ENCODE results near the gene RPL22L1.
"Not testable (repeated sequence)": the region's sequence is repeated elsewhere in the genome, so short reads cannot be mapped to it uniquely, and the experiment has no call there.

The RPL22L1 gene

DNA sequence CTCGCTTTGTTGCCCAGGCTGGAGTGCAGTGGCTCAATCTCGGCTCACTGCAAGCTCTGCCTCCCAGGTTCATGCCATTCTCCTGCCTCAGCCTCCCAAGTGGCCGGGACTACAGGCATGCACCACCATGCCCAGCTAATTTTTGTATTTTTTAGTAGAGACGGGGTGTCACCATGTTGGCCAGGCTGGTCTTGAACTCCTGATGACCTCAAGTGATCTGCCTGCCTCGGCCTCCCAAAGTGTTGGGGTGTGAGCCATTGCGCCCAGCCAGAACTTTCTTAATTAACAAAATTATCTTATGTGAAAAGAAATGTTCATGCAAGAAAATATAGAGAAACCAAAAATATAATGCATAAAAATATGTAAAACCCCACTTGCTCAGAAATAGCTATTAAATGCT lies 7.3 kb upstream of the RPL22L1 start:
- DNase-seq: not testable (repeated sequence)

DNA sequence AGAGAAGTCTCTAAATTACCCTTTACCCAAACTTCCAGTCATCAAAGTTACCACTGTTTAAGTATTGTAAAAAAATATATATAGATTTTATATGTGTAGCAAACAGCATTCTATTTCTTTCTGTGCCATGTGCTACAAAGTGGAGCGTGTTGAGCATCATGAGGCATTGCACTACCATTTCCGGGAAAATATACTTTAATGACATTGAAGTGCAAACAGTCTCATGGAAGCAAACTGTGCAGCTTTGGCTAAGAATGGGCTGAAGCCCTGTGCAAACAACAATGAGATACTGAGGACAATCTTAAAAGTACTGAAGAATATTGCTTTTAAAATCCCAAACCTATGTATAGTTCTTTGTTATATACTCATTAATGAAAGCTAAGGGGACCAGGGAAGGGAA lies 6.5 kb upstream of the RPL22L1 start:
- DNase-seq: no peak

DNA sequence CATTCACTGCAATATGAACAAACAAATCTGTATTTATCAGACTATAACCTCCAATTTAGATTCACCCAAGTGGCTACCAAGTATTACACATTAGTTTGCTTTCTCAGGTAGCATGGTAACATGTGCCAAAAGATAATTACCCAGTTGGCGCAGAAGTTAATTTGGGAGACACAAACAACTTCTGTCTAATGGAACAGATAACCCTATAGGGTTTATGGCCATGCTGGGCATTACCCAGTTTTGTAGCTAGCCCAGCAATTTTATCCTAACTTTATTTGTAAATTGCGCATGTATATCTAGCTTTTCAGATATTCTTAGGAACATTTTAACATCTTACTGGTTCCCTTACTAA lies 780 bp downstream of the RPL22L1 start:
- no peak for DNase-seq

DNA sequence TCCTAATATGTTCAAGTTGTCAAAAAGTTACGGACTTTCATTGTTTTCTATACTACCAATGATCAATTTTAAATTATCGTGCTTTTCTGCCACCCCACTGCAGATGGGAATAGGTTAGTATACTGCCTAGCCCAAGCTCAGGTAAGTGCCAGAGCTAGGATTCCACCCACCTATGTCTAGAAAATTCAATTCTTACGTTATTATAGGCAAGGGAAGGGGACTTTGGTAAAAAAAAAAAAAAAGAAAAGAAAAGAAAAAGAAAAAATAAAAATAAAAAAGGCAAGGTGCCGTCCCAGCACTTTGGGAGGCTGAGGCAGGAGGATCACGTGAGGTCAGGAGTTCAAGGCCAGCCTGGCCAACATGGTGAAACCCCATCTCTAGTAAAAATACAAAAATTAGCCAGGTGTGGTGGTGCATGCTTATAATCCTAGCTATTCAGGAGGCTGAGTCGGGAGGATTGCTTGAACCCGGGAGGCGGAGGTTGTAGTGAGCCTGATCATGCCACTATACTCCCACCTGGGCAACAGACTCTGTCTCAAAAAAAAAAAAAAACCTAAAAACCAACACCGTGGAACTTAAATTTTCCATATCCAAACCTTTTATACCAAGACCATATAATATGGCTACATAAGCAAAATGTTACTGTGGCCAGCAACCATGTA lies 1.3 kb downstream of the RPL22L1 start:
- DNase-seq: no peak

DNA sequence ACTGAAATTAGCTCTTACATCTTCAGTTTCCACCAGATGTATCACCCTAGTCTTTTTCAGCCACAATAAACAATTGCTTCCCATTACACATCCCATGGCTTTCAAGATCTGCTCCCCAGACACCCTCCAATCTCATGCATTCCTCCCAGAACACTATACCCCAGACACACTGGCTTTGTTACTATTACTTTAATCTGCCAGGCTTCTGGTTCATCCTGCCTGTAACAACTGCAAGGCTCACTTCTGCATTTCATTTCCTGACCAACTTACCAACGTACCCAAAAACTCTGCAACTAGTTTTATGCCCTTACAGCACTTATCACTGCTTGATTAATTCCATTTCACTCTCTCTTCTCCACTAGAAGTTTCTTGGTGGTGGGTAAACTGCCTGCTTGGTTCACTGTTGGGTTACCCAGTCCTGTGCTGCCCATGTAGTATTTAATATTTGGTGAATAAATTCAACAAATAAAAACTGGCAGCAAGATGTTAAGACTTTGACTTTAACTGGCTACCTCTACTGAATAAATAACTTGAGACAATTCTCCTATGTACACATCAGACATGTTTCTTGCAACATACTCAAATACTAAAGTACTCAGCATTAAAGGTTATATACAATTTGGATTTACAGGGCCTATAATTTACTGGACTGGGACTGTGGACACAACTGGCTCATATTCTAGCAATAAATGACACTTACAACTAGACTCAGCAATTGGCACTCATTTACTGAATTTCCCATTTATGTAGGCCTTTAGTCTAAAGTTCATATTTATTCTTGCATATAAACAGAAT lies 2.7 kb downstream of the RPL22L1 start:
- DNase-seq: no peak

DNA sequence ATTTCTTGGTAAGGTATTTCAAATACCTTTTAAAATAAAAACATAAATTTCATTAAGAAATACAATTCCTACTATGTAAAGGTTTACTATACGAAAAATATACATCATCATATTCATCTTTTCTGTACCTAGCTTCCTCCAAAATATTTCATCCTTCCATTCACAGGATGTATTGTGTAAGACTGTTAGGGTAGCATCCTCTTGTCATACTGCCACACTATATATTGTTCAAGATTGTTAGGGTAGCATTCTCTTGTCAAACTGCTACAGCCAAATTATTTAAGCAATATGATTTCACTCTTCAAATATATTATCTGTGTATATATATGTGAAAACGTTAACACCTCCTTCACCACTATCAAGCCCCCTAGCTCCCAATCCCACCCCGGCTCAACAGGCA lies 3.5 kb downstream of the RPL22L1 start:
- no peak for DNase-seq

DNA sequence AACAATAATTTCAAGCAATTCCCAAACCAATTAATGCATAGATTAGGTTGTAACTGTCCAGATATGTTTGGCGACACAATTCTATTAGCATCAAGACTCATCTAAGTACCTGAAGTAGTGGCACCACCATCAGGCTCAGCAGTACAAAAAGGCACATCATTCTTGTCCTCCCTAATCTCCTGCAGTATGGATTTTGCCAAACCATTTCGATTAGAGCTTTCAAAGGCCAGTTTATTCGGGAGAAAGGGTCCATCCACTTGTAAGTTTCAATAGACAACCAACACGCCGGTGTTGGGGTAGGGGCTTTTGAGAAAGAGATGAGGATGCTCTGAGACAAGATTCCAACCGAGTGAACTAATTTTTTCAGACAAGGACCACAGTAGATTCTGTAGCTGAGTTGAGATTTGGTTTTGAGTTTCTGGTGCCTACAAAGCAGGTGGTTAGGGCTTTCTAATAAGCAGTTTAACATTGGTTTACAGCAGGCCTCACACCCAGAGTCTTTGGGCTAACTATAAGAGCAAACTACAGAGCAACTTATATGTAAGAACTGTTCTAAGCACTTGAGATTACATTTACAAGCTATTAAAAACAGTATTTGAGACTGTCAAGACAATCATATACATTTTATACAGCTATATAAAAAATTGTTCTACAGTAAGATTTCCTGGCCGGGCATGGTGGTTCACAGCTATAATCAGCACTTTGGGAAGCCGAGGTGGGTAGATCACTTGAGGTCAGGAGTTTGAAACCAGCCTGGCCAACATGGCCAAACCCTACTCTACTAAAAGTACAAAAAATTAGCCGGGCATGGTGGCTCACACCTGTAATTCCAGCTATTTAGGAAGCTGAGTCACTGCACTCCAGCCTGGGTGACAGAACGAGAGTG lies 4.5 kb downstream of the RPL22L1 start:
- DNase-seq: no peak

DNA sequence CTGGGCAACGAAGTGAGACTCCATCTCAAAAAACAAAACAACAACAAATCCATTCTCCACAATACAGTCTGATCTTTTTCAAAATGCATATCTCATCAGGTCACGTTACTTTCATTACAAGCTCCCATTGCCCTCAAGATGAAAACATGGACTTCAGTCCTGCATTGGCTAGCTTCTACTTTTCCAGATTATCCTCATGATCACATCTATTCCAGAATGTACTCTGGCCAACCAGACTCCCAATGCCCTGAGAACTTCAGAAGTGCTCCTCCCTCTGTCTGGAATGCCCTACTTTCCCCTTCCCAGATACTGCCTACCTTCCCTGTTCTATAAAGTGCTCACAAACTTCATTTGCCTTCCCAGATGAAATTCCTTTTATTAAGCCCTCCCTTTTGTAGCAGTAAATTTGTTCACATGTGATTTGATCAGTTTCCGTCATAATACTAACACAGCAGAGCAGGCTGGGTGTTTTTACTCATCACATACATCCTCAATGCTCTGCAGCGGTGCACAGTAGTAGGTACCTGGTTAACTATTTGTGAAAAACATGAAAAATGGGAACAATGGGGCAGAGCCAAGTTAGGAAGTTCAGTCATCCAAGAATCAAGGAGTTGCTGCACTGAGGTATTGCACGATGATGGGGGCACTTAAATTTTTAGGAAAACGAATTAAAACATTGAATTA lies 5.3 kb downstream of the RPL22L1 start:
- DNase-seq: no peak

DNA sequence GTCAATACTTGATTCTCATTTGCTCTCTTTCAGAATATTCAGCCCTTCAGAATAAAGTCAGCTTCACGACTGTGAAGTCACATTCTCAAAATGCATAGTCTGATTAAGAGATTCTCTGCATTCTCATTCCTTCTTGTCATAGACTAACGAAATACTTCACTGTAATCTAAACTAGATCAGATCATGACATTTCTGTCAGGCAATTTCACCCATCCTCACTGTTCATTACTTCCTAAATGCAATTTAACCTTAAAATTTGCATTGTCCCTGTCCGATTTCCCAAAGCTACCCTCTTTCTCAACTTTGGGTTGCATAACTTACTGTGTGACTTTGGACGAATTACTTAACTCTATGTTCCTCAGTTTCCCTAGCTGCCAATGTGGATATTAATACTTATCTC lies 6.2 kb downstream of the RPL22L1 start:
- no peak for DNase-seq

DNA sequence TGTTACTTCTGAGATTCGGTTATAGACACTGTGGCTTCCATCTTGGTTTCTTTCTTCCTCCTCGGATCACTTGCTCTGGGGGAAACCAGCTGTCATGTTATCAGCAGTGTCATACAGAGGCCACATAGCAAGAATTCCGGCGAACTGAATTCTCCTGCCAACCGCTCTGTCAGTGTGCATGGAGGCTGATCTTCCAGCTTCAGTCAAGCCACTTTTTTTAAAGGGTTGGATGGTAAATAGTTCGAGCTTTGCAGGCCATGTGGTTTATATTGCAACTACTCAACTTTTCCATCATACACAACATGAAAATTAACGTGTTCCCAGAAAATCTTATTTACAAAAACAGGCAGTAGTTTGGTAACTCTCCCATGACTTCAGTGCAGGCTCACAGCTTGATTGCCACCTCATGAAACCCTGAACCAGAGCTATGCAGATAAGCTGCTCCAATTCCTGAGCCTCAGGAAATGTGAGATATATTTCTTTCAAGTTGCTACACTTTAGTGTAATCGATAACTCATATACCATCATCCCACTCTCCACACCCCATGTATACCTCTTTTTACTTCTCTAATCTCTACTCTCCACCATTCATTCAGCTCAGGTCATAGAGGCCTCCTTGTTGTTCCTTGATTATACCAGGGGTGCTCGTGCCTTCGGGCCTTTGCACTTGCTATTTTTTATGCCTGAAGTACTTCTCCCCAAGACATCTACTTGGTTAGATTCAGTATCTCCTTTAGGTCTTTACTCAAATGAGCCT lies 7.2 kb downstream of the RPL22L1 start:
- no peak for DNase-seq

DNA sequence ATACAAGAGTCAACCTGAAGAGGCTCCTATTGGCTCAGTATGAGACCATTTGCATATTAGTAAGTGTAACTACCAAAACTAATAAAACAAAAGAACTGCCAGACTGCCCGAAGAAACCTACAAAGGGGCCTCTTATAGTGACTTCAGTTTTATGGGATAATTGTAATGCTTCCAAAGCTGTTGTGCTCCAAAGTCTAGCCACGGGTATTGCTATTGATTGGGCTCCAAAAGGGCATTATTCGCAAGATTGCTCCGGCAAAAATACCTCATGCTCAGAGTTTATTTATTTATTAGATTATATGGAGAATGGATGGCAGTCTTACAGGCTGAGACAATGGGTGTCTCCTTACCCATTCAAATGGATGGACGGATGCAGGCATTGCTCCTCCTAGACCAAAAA lies 11.4 kb downstream of the RPL22L1 start:
- DNase-seq: no peak

DNA sequence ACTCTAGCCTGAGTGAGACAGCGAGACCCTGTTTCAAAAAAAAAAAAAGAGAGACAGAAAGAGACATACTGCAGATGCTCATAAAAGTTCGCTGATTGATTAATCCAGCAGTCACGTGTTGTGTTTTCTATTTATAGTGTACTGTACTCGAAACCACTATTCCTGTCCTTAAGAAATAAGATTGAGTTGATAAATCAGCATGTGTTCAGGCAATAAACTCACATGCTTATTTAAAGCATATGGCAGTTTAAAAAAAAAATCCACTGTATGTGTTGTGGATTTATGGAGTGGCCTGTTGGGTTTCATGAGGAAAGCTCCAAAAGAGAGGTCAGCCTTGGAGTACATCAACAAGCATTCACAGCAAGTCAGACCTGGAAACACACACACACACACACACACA lies 17.7 kb downstream of the RPL22L1 start:
- no peak for DNase-seq

DNA sequence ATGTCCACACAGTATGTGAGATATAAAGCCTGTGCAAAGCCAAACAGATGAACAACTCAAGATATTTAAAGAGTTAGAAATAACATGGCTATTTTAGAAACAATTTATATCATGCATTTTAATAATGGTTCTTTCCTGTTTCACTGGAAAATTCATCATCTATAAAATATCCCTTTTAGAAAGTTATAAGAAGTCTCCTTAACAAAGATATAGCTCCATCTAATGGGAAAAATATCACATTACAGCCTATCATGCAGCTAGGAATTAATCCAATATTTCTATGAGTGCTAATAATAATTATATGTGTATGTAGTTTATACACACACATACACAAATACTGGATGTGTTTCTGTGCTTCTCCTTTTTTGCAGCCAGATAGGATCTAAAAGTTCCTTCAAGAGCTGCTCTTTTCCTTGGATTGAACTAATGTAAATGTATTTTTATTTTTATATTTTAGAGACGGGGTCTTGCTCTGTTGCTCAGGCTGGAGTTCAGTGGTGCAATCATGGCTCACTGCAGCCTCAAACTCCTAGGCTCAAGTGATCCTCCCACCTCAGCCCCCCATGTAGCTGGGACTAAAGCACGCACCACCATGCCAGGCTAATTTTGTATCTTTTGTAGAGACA lies 21.6 kb downstream of the RPL22L1 start:
- peak in 2 of 3 experiments; percentile 23 to 46 for DNase-seq

DNA sequence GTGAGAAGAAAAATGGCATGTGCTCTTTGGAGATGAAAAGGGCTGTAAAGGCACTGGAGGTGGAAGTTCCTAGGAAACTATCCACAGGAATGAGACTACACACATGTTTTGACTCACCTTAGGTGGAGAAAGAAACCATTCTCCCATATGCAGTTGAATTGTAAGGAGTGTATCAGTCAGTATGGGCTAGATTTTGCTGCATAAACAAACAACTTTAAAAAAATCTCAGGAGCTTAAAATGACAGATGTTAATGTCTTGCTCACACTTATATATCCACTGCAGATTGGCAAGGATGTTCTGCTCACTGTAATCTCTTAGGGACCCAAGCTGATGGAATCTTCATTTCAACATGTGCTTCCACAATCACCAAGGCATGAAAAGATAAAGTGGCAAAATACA lies 25.6 kb downstream of the RPL22L1 start:
- no peak for DNase-seq

DNA sequence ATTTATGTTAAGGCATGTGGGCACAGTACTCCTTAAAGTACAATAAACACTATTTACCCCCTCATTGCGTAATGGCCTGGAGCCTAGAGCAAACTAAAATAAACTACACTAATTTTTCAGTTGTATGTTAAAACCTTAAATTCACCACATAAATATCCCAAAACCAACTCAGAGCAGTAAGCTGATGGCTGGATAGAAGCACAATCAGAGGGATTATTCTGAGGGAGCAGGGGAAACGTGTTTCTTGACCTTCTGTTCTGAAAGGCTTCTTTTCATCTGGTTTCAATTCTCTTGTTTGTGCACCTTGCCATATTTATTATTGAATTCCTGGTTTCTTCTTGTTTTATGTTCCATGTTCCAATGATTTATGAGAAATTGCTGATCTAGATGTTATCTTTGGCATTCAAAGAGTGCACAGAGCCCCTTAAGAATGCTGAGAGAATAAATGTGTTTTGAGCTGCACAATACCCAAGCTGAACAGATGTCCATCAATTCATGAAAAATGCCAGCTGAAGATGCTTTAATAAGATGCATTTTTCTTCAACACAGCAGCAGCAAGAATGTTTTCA lies 29.6 kb downstream of the RPL22L1 start:
- no peak for DNase-seq

DNA sequence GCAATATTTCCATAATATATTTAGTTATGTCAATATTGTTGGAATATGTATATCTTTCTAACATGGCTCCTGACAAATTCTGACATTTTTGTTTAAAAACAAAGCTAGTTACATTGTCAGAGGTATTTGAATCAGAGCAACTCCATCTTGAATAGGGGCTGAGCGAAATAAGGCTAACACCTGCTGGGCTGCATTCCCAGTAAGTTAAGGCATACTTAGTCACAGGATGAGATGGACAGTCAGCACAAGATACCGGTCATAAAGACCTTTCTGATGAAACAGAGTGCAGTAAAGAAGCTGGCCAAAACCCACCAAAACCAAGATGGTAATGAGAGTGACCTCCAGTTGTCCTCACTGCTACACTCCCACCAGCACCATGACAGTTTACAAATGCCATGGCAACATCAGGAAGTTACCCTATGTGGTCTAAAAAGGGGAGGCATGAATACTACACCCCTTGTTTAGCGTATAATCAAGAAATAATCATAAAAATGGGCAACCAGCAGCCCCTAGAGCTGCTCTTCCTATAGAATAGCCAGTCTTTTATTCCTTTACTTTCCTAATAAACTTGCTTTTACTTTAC lies 30.4 kb downstream of the RPL22L1 start:
- no peak for DNase-seq

DNA sequence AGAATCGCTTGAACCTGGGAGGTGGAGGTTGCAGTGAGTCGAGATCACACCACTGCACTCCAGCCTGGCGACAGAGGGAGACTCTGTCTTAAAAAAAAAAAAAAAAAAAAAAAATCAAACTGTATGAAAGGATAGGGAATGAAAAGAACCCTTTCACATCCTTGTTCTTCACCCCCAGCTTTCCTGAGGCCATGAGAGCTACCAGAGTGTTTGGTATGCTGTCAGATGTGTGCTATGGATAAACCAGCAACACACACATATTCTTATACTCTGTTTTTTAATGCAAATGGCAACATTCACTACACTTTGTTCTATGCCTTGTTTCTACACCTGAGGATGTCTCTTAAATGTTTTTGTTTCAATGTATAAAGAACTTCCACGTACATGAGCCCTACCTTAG lies 33.5 kb downstream of the RPL22L1 start:
- DNase-seq: no peak

DNA sequence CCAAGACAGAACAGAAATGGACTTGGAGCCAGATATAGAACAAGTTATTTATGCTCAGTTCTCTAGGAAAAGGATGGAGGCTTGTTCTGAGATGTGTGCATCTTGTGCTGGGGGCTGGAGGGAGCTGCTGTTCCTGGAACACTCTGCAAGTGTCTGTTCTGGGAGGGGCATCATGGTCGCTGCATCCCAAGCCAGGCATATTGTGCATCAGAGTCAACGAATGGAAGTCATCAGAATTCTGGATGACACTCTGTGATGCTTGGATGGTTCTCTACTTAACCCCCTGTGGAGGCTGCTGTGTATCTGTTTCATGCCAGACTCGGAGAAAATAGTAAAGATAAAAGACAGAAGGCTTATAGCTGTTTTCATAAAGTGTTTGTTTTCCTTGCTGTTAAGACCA lies 34.7 kb downstream of the RPL22L1 start:
- DNase-seq: peak in 2 of 3 experiments; percentile 79 to 95

DNA sequence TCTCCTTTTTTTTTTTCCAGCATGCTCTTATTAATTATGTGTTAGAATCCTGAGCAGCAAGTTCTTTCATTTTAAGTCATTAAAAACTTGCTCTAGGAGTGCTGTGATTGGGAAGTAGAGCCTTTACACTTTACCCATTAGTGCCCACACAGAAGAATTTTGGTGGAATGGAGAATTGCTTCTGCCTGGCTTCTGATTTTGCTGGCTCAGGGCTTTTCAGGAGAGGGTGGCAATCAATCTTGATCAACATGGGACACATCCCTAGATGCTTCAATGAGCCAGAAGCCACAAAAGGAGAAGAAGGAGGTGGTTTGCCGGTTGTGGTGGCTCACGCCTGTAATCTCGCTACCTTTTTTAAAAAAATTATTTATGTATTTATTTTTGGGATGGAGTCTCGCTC lies 39.4 kb downstream of the RPL22L1 start:
- no peak for DNase-seq

DNA sequence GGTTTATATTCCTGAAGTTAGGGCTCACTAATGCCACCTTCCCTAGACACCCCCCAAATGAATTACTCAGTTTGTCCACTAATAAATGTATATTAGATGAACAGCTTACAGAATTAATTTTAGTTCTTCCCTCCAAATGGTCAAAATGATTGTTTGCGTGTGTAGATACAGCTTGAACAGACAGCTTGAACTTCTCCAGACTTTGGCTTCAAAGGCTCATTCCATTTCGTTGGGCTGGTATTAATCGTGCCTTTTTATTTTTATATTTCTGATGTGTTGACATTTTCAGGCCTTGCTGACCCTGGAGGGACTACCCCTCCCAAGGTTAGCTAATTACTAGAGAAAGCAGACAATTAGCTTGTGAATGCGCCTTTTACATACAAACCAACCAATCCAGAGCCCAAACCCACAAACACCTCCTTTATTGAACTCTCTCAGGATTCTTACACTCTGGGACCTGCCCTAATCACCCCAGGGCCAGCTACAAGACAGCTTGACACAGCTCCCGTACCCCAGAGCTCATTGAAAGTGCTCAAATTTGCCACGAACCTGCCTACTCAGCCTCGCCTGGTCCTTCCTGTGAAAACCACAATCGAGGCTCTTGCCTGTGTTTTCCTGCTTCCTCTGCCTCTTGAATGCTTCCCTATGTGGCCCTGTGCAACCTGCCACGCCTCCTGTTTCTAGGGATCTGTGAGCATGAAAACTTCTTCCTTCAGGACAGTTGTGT lies 40.3 kb downstream of the RPL22L1 start:
- no peak for DNase-seq
